GM12872 (cell line): ENCODE measurements around the gene DTNB.

Experiments used
- TF ChIP-seq, protein P1 (sequence below): IDR thresholded peaks from 3 replicates; pipeline ENCODE4 v1.5.1; 2011; ENCODE audit warnings: low read depth, mild to moderate bottlenecking, low read length, moderate library complexity; ENCODE audit not compliant: insufficient read depth

Gene DTNB

DNA sequence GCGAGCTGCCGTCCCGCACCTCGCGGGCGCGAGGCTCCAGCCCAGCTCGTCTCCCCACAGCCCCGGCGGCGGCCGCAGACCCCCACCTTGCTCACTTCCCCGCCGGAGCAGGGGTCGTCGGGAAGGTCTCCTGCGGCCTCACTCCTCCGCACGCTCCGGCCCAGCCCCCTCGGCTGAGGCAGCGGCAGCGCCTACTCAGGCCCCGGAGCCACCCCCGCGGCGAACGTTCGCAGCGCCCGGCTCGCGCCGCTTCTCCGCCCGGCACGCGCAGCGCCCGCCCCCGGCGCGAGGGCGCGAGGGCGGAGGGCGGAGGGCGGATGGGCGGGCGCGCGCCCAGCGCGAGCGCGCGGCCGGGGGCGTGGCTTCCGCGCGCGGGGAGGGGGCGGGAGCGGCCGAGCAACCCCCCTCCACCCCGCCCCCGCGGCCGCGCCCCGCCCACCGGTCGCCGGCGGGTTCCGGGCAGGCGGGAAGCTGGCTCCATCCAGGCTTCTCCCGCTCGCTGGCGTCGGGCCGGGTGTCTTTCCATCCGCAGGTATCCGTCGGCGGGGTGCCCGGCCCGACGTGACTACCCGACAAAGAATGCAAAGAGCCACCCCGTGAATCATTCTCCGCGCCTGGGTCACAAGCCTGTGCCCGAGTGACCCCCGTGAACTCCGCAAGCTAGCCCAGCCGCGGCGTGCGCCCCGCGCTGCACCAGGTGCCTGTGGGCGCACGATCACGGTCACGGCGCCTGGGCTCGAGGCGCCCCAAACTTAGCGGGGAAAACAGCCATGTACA, at the start of gene DTNB:
TSS of gene DTNB (minus strand) at position 278 of the 777 bp plus-strand sequence. CDS start 20,917 bp downstream, outside the sequence.
- TF ChIP-seq, protein P1, sequence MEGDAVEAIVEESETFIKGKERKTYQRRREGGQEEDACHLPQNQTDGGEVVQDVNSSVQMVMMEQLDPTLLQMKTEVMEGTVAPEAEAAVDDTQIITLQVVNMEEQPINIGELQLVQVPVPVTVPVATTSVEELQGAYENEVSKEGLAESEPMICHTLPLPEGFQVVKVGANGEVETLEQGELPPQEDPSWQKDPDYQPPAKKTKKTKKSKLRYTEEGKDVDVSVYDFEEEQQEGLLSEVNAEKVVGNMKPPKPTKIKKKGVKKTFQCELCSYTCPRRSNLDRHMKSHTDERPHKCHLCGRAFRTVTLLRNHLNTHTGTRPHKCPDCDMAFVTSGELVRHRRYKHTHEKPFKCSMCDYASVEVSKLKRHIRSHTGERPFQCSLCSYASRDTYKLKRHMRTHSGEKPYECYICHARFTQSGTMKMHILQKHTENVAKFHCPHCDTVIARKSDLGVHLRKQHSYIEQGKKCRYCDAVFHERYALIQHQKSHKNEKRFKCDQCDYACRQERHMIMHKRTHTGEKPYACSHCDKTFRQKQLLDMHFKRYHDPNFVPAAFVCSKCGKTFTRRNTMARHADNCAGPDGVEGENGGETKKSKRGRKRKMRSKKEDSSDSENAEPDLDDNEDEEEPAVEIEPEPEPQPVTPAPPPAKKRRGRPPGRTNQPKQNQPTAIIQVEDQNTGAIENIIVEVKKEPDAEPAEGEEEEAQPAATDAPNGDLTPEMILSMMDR = no peak

DNA sequence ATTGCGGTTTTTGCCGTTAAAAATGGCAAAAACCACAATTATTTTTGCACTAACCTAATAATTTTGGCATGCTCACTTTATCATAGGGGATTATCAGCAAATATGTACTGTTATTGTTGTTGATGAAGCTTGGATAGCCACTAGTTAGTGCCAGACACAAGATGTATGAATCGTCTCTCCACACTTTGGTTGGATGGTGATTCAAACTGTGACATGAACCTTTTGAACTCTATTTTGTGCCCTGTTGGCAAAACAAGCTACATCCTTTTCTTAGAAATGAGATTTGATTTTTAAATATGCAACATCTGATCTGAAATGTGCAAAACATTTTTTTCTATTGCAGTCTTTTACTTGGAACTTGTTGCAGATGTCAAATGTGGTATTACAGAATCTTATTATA, 48.8 kb upstream of the DTNB start:
- TF ChIP-seq, protein P1 = no peak

DNA sequence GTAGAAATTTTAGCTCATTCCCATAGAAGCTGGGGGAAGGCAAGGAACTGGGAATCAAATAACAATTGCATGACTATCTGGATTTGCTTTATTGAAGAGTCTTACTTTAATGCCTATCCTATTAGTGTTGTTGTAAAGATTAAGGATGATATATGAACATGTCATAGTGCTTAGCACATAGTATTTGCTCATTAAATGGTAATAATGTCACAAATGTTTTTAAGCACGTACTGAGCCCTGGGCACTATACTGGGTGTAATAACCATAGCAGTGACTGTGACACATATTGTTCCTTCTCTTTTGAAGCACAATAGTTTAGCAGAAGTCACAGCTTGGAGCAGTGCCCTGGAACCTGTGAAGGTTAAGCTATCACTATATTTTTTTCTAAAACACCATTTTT, 47.2 kb upstream of the DTNB start:
- TF ChIP-seq, protein P1 = no peak

DNA sequence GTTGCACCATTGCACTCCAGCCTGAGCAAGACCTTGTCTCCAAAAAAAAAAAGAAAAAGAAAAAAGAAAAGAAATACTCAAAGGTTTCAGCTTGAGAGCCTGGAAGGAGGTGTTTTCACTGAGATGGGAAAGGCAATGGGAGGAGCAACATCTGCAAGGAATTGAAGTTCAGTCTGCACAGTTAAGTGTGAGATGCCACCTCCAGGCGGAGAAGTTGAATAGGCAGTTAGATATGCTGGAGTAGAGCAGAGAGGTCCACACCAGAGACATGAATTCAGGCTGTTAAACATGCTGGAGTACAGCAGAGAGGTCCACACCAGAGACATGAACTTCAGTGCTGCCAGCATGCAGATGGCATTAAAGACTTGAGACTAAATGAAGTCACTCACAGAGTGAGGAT, 41.4 kb upstream of the DTNB start:
- TF ChIP-seq, protein P1 = no peak

DNA sequence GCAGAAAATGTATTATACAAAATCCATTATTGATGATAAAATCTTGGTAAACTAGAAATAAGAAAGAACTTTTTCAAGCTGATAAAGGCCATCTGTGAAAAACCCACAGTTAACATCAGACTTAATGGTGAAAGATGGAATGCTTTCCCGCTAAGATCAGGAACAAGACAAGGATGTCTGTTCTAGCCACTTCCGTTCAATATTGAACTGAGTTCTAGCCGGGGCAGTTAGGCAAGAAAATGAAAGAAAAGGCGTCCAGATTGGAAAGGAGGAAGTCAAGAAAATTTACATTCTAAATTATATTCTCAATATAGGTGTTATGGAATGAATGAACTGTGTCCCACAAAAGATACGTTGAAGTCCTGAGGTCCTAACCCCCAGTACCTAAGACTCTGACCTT, 39.1 kb upstream of the DTNB start:
- TF ChIP-seq, protein P1 = no peak

DNA sequence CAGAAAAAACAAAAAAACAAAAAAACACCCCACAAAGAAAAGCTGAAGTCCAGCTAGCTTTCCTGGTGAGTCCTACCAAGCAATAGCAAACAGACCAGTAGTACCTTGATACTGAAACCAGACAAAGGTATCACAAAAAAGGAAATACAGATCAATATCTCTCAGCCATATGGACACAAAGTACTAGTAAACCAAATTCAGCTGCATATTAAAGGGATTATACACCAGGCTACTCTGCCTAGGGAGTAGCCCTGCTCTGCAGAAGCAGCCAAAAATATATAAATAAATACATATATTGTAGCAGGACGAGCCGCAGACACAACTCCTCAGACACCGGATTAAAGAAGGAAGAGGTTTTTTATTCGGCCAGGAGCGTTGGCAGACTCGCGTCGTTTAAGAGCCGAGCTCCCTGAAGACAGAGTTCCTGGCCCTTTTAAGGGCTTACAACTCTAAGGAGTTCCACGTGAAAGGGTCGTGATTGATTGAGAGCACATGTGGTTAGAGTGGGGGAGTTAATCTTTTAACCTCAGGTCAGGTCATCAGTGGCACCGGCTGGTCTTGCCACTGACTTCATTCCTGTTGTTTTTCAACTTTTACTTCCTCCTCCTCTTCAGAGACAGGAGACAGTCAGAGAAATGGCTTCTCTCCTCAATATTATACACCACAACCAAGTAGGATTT, 38.4 kb upstream of the DTNB start:
- TF ChIP-seq, protein P1 = no peak

DNA sequence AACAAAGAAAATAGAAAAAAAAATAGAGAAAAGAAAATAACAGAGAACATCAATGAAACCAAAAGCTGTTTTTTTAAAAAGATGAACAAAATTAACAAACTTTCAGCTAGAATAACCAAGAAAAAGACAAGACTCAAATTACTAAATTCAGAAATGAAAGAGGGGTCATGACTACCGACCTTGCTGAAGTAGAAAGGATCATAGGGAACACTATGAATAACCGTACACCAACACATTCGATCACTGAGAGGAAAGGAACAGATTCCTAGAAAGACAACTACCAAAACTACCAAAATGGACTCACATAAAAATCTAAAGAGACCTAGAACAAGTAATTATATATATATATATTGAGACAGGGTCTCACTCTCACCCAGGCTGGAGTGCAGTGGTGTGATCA, 37.4 kb upstream of the DTNB start:
- TF ChIP-seq, protein P1 = no peak
